Activated effector memory CD4-positive, alpha-beta T cell treated with Interleukin-2 at 50 U/mL for 16 hours (primary cell): Measurements from ENCODE around the gene CLDN24.

ENCODE experiments used
- DNase-seq: peaks from one replicate; pipeline ENCODE4 v3.0.0-alpha.2; 2020

The CLDN24 gene

GRCh38 chr4:183320211-183321059 lies 1.8 kb downstream of the CLDN24 start, which contains the start of gene CLDN22:
Gene CLDN22 (minus strand): TSS chr4:183320276. CDS start chr4:183320218, 58 bp downstream.
- DNase-seq, result no peak

- no peak for DNase-seq
Observed at GRCh38 chr4:183318656-183319055, 3.6 kb downstream of the CLDN24 start.

DNA sequence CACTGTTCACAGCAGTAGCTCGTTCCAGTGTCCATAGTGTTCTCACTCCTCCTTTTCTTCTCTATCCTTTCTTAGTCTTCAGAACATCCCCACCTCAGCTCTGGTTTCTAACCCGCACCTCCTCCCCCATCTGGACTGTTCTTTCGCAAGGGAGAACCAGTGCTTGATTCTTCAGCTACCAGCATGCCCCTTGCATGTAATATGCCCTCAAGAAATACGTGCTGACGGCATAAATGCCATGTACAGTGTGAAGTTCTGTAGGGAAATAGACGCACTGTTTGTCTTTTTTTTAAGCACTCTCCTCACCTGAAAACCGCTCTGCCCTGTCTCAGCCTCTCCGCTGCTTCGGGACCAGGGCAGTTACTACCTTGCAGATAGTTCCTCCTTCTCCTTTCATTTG lies 7.4 kb downstream of the CLDN24 start:
- DNase-seq, result no peak

GRCh38 chr4:183314336-183314735 lies 7.9 kb downstream of the CLDN24 start:
- no peak for DNase-seq

- no peak for DNase-seq
Observed at GRCh38 chr4:183312841-183313240, 9.4 kb downstream of the CLDN24 start.

DNA sequence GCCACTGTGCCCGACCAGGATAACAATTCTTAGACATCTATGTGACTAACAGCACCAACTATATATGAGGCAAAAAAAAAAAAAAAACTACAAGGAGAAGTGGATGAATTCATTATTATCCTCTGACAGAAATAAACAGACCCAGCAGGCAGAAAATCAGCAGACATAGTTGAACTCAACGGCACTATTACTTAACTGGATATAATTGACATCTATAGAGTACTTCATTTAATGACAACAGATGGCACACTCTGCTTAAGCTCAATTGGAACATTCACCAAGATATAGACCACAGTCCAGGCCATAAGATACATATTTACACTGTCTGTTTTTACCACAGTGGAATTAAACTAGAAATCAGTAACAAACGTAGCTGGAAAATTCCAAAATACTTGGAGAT lies 15.4 kb downstream of the CLDN24 start:
- DNase-seq, result no peak

- DNase-seq, result no peak
Observed at GRCh38 chr4:183304538-183304937, 17.7 kb downstream of the CLDN24 start.

DNA sequence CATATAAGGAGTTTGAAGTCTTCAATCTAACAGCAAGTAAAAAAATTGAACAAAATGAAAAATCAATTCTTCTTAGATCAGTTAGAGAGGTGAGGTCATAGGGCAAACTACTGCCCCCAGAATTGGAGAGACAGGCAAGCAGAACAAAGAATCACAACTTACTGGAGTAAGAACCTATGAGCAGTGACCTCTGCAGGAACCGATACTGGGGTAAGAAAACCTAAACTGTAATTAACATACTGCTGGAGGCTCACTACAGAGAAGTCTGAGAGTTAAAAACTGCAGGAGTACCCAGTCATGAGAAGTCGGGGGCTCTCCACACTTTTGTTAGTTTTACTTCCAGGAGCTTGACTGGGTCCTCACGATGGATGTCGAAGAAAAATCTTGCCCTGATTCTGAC lies 18.2 kb downstream of the CLDN24 start:
- no peak for DNase-seq

GRCh38 chr4:183303301-183303700 lies 18.9 kb downstream of the CLDN24 start:
- DNase-seq, result no peak

DNA sequence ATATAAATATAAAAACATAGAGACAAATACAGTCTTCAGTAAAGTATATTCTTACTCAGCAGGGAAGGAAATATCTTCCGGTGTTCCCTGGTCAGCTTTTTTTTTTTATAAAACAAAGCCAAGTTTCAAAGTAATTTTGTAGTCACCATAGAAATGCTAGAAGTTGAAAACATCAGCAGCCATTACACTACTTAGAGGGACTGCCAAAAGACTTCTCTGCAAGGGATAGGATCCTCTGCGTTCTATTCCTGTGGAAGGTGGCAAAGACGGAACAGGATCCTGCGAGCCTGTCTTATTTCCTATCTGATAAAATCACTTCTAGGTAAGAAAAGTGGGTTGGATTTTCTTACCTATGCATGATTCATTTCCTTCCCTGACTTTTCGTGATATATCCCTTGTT lies 21.6 kb downstream of the CLDN24 start:
- DNase-seq, result no peak

GRCh38 chr4:183300070-183300469 lies 22.2 kb downstream of the CLDN24 start:
- no peak for DNase-seq

- no peak for DNase-seq
Observed at GRCh38 chr4:183299464-183299863, 22.8 kb downstream of the CLDN24 start.

DNA sequence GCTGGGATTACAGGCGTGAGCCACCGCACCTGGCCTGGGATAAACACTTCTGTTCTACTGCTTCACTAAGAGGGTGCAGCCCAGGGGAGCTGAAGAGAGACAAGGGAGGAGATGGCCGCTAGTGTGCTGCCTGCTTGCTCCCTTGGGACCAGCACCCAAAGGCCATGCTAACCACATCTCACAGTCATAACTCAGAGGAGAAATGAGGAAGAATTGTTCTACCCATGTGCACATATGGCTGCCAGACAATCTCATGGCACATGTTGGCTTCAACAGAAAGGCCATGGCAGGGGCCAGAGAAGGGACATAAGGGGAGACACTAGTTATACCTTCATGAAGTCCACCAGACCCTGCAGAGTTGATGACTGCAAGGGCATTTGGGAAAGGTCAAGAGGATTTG lies 24.6 kb downstream of the CLDN24 start:
- no peak for DNase-seq

- DNase-seq, result no peak
Observed at GRCh38 chr4:183295711-183296110, 26.5 kb downstream of the CLDN24 start.

DNA sequence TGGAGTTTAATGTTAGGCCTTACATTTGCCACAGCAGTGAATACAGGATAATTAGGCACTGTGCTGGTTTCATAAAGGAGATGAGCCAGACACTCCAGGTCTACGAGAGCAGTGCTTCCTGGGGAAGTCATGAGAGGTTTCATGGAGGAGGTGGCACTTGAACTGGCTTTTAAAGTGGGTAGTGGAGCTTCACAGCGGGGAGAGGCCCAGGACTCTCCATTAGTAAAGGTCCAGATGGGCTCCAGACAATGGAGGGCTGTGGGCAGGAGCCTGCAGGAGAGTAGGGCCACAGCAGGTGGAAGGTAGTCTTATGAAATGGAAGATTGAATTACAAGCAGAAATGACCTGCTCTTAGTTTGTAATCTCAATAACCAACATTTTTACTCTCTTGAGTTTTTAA lies 31.2 kb downstream of the CLDN24 start:
- no peak for DNase-seq

- DNase-seq, result no peak
Observed at GRCh38 chr4:183289688-183290087, 32.5 kb downstream of the CLDN24 start.

DNA sequence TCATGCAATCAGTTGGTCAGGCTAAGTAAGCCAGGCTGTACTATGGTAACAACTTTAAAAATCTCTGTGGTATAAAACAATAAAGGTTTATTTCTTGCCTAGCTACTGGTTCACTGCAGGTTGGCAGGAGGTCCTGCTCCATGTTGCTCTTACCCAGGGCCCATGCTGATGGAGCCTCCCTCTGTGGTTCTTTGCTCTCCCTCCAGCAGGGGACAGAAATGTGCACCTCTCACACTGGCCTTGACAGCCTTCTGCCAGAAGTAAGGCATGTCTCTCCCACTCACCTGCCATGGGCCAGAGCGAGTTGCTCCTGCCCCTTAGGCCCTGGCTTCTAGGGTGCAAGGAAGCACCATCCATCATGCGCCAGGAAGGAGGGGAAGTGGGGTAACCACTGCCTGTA lies 33.3 kb downstream of the CLDN24 start:
- no peak for DNase-seq

GRCh38 chr4:183287677-183288076 lies 34.5 kb downstream of the CLDN24 start:
- DNase-seq, result no peak

DNA sequence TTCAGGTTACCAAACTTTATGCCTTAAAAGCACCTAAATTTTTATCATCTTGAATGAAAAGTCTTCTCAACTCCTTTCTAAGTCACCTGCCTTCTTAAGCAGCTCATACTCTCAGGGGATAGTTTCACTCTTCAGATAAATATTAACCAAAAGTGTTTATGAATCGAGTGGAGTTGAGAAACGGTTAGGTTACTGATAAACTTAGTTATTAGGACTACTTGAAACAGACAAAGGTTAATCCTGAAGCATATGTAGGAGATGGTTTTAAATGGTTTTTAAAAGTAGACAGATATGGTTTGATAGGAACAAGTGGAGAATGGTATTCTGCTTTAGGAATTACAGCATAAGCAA lies 34.9 kb downstream of the CLDN24 start:
- DNase-seq, result no peak

DNA sequence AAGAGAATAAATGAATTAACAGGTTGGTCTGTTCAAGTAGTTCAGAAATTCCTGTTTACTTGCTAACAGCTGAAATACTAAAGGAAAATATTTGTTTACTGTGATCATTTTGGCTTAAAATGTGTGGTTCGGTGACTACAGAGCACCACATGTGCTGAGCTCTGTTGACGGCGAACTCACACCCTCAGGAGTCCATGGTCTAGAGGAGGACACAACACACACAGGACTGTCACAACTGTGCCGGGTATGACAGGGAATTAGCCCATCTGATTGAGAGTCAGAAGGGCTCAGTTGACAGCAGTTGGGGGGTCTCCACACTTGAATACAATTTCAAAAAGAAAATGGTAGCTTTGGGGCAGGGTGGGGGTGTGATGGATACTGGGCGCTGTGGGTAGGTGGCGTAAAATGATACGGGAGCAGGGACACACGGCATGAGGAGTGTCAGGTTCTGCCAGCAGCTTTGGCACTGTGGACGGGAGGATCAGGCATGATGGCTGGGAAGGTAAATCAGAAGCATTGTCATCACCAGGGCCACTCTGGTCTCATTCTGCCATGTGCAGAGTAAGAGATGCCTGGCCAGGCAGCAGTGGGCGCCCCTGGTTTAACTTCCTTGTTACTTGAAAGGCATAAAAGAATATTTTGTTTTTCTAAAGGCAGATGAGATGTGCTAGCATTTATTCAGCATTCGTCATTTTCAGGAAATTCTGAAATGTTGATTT lies 35.5 kb downstream of the CLDN24 start:
- no peak for DNase-seq

GRCh38 chr4:183285886-183286285 lies 36.3 kb downstream of the CLDN24 start:
- DNase-seq, result no peak

DNA sequence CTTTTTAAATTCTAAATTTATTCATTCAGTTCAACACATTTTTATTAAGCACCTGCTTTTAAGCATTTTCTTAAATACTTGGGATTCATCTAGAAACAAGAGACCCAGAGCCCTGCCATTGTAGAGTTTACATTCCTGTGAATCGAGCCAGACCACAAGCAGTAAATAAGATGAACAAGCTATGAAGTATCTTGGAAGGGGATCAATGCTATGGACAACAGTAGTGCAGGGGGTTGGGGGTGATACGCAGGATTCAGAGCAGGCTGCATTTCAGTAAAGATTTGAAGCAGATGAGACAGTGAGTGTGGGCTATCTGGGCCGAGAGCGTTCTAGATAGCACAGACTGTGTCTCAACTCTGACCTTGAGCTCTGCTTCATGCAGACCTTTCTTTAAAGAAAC lies 37.3 kb downstream of the CLDN24 start:
- no peak for DNase-seq

GRCh38 chr4:183284258-183284785 lies 37.9 kb downstream of the CLDN24 start:
- DNase-seq, result no peak

GRCh38 chr4:183276106-183276505 lies 46.1 kb downstream of the CLDN24 start:
- no peak for DNase-seq
